HEK293T (cell line): ENCODE data around the gene OR4S2.

Source experiments
- ARNT ChIP-seq: fragments of 450-650 bp; IDR thresholded peaks from 2 replicates; pipeline ENCODE4 v1.6.1; 2017; ENCODE audit warnings: mild to moderate bottlenecking
- CTBP1 ChIP-seq: fragments of 450-650 bp; IDR thresholded peaks from 2 replicates; pipeline ENCODE4 v1.6.1; 2016; ENCODE audit warnings: borderline replicate concordance
- L3MBTL2 ChIP-seq: fragments of 450-650 bp; conservative IDR thresholded peaks from 2 replicates; pipeline ENCODE4 v1.6.1; 2016; ENCODE audit warnings: mild to moderate bottlenecking
- SP1 ChIP-seq: fragments of 450-650 bp; IDR thresholded peaks from 2 replicates; pipeline ENCODE4 v1.6.1; 2017
- ZNF384 ChIP-seq: fragments of 450-650 bp; IDR thresholded peaks from 2 replicates; pipeline ENCODE4 v1.6.1; 2016
- TF ChIP-seq, protein P1 (sequence below): fragments of 450-650 bp; IDR thresholded peaks from 2 replicates; pipeline ENCODE4 v1.6.1; 2016

DNA sequence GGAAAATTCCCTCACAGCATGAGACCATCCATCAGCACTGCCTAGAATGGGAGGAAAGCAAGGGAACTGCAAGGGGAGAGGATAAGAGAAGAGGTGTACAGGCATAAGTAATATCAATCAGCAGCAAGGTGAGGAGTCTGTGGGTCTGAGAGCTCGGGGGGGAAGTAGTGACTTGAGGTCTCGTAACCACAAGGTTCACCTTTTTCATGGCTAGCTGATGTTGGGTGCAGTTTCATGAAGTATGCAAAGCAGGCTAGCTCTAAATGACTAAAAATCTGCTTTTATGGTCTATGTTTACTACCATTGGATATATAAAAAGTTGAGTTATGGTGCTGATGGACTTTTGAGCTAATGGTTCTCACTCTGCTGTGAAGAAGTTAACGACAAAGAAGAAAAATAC, 49.7 kb downstream of the OR4S2 start:
- TF ChIP-seq ZNF384 (no peak), L3MBTL2 (no peak), CTBP1 (no peak), SP1 (no peak), ARNT (no peak)
- TF ChIP-seq, protein P1, sequence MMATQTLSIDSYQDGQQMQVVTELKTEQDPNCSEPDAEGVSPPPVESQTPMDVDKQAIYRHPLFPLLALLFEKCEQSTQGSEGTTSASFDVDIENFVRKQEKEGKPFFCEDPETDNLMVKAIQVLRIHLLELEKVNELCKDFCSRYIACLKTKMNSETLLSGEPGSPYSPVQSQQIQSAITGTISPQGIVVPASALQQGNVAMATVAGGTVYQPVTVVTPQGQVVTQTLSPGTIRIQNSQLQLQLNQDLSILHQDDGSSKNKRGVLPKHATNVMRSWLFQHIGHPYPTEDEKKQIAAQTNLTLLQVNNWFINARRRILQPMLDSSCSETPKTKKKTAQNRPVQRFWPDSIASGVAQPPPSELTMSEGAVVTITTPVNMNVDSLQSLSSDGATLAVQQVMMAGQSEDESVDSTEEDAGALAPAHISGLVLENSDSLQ: no peak
